Measurements from ENCODE around the gene ZNF787. TPM values are rescaled to one million over a fixed set of nuclear protein-coding genes. Genes with fewer than 3 reads are reported as not detected.
A peak's percentile ranks its signal among the peaks of the same experiment; 100 is the strongest.

The ZNF787 gene
- total RNA-seq, 1 experiment from 2014 or later, result 132 TPM

DNA sequence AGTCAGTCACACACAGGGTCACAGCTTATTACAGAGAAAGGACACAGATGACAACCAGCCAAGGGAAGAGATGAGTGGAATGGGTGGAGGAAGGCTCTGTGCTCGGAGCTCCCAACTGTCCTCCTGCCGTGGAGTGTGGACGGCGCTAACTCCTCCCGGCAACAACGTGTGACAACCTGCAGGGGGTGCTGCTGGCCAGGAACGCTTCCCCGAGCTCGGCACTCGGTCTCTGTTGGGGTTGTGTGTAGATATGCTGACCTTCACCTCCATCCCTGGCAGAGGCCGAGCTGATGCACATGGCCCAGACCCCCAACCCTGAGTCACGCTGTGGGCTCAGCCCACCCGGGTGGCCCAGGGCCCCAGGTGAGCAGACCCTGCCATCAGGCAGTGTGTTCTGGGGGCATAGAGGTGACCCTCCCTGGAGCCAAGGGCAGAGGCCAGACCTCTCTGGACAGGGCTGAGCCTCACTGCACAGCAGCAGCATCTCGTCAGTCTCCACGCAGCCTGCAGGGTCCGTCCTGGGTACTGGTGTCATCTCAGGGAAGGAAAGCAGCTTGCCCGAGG is 34.1 kb upstream of the ZNF787 start:
- ATAC-seq (peak; percentile 76), DNase-seq (ENCODE audit: low read depth, low spot score) (no peak)
- H3K27me3 ChIP-seq (ENCODE audit: control insufficient read depth, insufficient read depth, low read length), result no peaks in the 10 kb centered on the region
- TF ChIP-seq POLR2AphosphoS5 (IDR thresholded peaks at IDR 0.05; ENCODE audit: low read depth, low read length), result no peak
- TF ChIP-seq, protein P1, sequence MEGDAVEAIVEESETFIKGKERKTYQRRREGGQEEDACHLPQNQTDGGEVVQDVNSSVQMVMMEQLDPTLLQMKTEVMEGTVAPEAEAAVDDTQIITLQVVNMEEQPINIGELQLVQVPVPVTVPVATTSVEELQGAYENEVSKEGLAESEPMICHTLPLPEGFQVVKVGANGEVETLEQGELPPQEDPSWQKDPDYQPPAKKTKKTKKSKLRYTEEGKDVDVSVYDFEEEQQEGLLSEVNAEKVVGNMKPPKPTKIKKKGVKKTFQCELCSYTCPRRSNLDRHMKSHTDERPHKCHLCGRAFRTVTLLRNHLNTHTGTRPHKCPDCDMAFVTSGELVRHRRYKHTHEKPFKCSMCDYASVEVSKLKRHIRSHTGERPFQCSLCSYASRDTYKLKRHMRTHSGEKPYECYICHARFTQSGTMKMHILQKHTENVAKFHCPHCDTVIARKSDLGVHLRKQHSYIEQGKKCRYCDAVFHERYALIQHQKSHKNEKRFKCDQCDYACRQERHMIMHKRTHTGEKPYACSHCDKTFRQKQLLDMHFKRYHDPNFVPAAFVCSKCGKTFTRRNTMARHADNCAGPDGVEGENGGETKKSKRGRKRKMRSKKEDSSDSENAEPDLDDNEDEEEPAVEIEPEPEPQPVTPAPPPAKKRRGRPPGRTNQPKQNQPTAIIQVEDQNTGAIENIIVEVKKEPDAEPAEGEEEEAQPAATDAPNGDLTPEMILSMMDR (IDR thresholded peaks at IDR 0.05), result no peak; the same call in 1 of the 2 replicates
- no peak for TF ChIP-seq TCF7L2 (IDR thresholded peaks at IDR 0.05; ENCODE audit: low read depth, low read length)
- TF ChIP-seq, protein P2, sequence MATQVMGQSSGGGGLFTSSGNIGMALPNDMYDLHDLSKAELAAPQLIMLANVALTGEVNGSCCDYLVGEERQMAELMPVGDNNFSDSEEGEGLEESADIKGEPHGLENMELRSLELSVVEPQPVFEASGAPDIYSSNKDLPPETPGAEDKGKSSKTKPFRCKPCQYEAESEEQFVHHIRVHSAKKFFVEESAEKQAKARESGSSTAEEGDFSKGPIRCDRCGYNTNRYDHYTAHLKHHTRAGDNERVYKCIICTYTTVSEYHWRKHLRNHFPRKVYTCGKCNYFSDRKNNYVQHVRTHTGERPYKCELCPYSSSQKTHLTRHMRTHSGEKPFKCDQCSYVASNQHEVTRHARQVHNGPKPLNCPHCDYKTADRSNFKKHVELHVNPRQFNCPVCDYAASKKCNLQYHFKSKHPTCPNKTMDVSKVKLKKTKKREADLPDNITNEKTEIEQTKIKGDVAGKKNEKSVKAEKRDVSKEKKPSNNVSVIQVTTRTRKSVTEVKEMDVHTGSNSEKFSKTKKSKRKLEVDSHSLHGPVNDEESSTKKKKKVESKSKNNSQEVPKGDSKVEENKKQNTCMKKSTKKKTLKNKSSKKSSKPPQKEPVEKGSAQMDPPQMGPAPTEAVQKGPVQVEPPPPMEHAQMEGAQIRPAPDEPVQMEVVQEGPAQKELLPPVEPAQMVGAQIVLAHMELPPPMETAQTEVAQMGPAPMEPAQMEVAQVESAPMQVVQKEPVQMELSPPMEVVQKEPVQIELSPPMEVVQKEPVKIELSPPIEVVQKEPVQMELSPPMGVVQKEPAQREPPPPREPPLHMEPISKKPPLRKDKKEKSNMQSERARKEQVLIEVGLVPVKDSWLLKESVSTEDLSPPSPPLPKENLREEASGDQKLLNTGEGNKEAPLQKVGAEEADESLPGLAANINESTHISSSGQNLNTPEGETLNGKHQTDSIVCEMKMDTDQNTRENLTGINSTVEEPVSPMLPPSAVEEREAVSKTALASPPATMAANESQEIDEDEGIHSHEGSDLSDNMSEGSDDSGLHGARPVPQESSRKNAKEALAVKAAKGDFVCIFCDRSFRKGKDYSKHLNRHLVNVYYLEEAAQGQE (IDR thresholded peaks at IDR 0.05; ENCODE audit: insufficient read depth in 1 of 2, low read depth in 2 of 2, low read length in 1 of 2), result no peak
- no peak for TF ChIP-seq SIN3A (IDR thresholded peaks at IDR 0.05; ENCODE audit: borderline replicate concordance, insufficient read depth, low read depth, low read length)
- H3K4me3 ChIP-seq (ENCODE audit: low read depth in 2 of 2, low read length in 2 of 2), result no peak overlapping the region
- POLR2A ChIA-PET, result no interaction called here
- no peaks in the 10 kb centered on the region for H3K4me1 ChIP-seq (ENCODE audit: control insufficient read depth, insufficient read depth, low read length)
- H3K36me3 ChIP-seq (ENCODE audit: control insufficient read depth, insufficient read depth, low read length), result peaks cover 7% of the 10 kb centered on the region; the same call in 1 of the 2 replicates
- H3K9me3 ChIP-seq (ENCODE audit: control insufficient read depth, insufficient read depth, low read depth, low read length), result no peaks in the 10 kb centered on the region
- BruUV-seq (replicated peaks), result no TSS peak
- intact Hi-C loops (cut with micrococcal nuclease; ENCODE audit: unreplicated experiment), result no loop called here
- in situ Hi-C loops (cut with HindIII; ENCODE audit: low pct_unique_long_range_greater_than_20kb, low sequenced_read_pairs), result no loop called here
- CTCF ChIA-PET, result interaction anchor here (0.6 to 1.2 kb wide), 4 partner anchors 9 to 98 kb away, joined by 3 to 5 read pairs (median 4); no protein-coding TSS in a partner anchor
- H3K27ac ChIP-seq (ENCODE audit: low read length), result no peak overlapping the region

DNA sequence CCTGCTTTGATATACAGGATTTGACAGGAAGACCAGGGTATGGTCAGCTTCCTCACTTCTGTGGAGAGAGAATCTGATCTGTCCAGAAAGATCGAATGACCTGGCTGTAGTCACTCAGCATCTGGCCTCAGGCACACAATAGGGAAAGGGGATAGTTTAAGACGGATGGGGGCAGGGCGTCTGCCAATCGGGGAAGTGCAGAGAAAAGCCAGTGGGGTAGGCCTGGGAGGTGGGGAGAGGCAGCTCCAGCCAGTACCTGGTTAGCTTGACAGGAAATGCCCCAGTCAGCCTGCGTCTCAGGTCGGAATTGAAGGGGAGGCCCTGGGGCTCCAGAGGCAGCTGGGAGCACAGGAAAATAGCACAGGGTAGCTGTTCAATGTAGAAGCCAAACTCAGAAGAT is 32.4 kb upstream of the ZNF787 start:
- ChIA-PET POLR2A (no interaction called here), CTCF (no interaction called here)
- DNase-seq (ENCODE audit: low read depth, low spot score) (no peak), ATAC-seq (no peak)
- in situ Hi-C loops (cut with HindIII; ENCODE audit: low pct_unique_long_range_greater_than_20kb, low sequenced_read_pairs) (no loop called here), intact Hi-C loops (cut with micrococcal nuclease; ENCODE audit: unreplicated experiment) (no loop called here)
- Histone ChIP-seq H3K4me1 (ENCODE audit: control insufficient read depth, insufficient read depth, low read length) (no peaks in the 10 kb centered on the region), H3K27me3 (ENCODE audit: control insufficient read depth, insufficient read depth, low read length) (no peaks in the 10 kb centered on the region), H3K4me3 (ENCODE audit: low read depth in 2 of 2, low read length in 2 of 2) (no peak overlapping the region), H3K9me3 (ENCODE audit: control insufficient read depth, insufficient read depth, low read depth, low read length) (no peaks in the 10 kb centered on the region), H3K27ac (ENCODE audit: low read length) (no peak overlapping the region), H3K36me3 (ENCODE audit: control insufficient read depth, insufficient read depth, low read length) (peaks cover 11% of the 10 kb centered on the region)
- TF ChIP-seq SIN3A (IDR thresholded peaks at IDR 0.05; ENCODE audit: borderline replicate concordance, insufficient read depth, low read depth, low read length) (no peak), POLR2AphosphoS5 (IDR thresholded peaks at IDR 0.05; ENCODE audit: low read depth, low read length) (no peak), TCF7L2 (IDR thresholded peaks at IDR 0.05; ENCODE audit: low read depth, low read length) (no peak)
- TF ChIP-seq, protein P2 (IDR thresholded peaks at IDR 0.05; ENCODE audit: insufficient read depth in 1 of 2, low read depth in 2 of 2, low read length in 1 of 2), result no peak
- TF ChIP-seq, protein P1 (IDR thresholded peaks at IDR 0.05), result no peak
- no TSS peak for BruUV-seq (replicated peaks)

All from Panc1 (cell line).